K562 (cell line): Measurements from ENCODE around the gene TFEB. TPM values are rescaled to one million over a fixed set of nuclear protein-coding genes. Genes with fewer than 3 reads are reported as not detected.
A peak's percentile ranks its signal among the peaks of the same experiment; 100 is the strongest.

ENCODE experiments used
- ATAC-seq: fragments of 200-7000 bp; cut with Tn5 transposase; 3 replicates; pipeline ENCODE4 v1.9.1; 2020; ENCODE audit warnings: moderate library complexity
- BruUV-seq: library from RNA; stranded (reverse); fragments of 400-500 nt; replicated peaks from 2 replicates; lab custom pipeline; 2021; lab: Mats Ljungman, UMichigan
- CTCF ChIA-PET: fragments of 300-600 bp; formaldehyde crosslinking; extraction: SDS; loops from one replicate; lab custom pipeline; 2021; ENCODE audit warnings: low intra/inter-chr PET ratio; lab: Yijun Ruan, JAX
- POLR2A ChIA-PET: fragments of 300-600, 350-650 bp; sonication (Branson Sonifier 250); formaldehyde crosslinking; extraction: SDS; loops from one replicate; lab custom pipeline; 2021; ENCODE audit warnings: antibody characterized with exemption, inconsistent platforms; lab: Yijun Ruan, JAX
- DNase-seq, 4 experiments: peaks; one replicate each; pipeline versions ENCODE4 v3.0.0 to v3.0.0-alpha.2; 2011 to 2018; ENCODE audit warnings: low spot score in 3 of 4, mixed read lengths in 3 of 4; ENCODE audit errors: extremely low read depth in 1 of 4
- FAIRE-seq: peaks from 2 replicates; lab custom pipeline; 2011; peaks lifted over from hg19 to GRCh38; lab: Jason Lieb, UNC
- H2AFZ ChIP-seq: 2 replicates; pipeline ENCODE4 v1.6.0; 2011; ENCODE audit warnings: low read depth, low read length, control low read depth, inconsistent platforms
- H3K27ac ChIP-seq: fragments of 200-600 bp; 3 replicates; pipeline ENCODE4 v1.8.0; 2011; ENCODE audit warnings: low read depth, mild to moderate bottlenecking, control low read depth, inconsistent platforms, low read length, moderate library complexity, mixed read lengths; ENCODE audit errors: extremely low read depth
- H3K27me3 ChIP-seq, 2 experiments: fragments of 300-600 bp in 1 of 2; 2 replicates in 1 of 2; 3 replicates in 1 of 2; pipeline versions ENCODE4 v1.6.0 to v1.8.0; 2011; ENCODE audit warnings: inconsistent platforms in 2 of 2, low read length in 2 of 2, mild to moderate bottlenecking in 1 of 2, mixed read lengths in 1 of 2, moderate library complexity in 1 of 2; ENCODE audit not compliant: control insufficient read depth in 2 of 2, insufficient read depth in 2 of 2
- H3K36me3 ChIP-seq: fragments of 300-600 bp; 3 replicates; pipeline ENCODE4 v1.8.0; 2011; ENCODE audit warnings: mild to moderate bottlenecking, low read length, inconsistent platforms; ENCODE audit not compliant: control insufficient read depth, insufficient read depth
- H3K4me1 ChIP-seq, 2 experiments: fragments of 200-600 bp in 1 of 2; replicated peaks in 1 of 2; 2 replicates in 1 of 2; 3 replicates in 1 of 2; pipeline versions ENCODE4 v1.5.1 to v1.8.0; 2011; ENCODE audit warnings: inconsistent platforms in 2 of 2, low read length in 2 of 2, mild to moderate bottlenecking in 1 of 2, mixed read lengths in 1 of 2, moderate library complexity in 1 of 2; ENCODE audit not compliant: control insufficient read depth in 2 of 2, insufficient read depth in 2 of 2
- H3K4me2 ChIP-seq: 2 replicates; pipeline ENCODE4 v1.6.1; 2011; ENCODE audit warnings: low read length, control low read depth, inconsistent platforms, mixed read lengths; ENCODE audit not compliant: insufficient read depth
- H3K4me3 ChIP-seq: fragments of 200-600 bp; sonication (generic), shearing (Covaris generic); 2 replicates; pipeline ENCODE4 v1.5.1; 2016; ENCODE audit warnings: control low read depth, inconsistent platforms
- H3K79me2 ChIP-seq: fragments of 200-600 bp; 3 replicates; pipeline ENCODE4 v1.8.0; 2011; ENCODE audit warnings: low read length, inconsistent platforms; ENCODE audit not compliant: control insufficient read depth, insufficient read depth
- H3K9ac ChIP-seq, 2 experiments: 2 replicates each; pipeline versions ENCODE4 v1.6.0 to v1.6.1; 2011; ENCODE audit warnings: low read depth in 2 of 2, low read length in 2 of 2, control low read depth in 1 of 2, inconsistent platforms in 1 of 2, mild to moderate bottlenecking in 1 of 2, mixed read lengths in 1 of 2; ENCODE audit not compliant: insufficient read depth in 1 of 2
- H3K9me1 ChIP-seq: one replicate; pipeline ENCODE4 v1.6.0; 2011; ENCODE audit warnings: inconsistent platforms, mild to moderate bottlenecking, low read length, moderate library complexity; ENCODE audit not compliant: control insufficient read depth, insufficient read depth
- H3K9me3 ChIP-seq: replicated peaks from 2 replicates; pipeline ENCODE4 v1.5.1; 2011; ENCODE audit warnings: low read depth, low read length, inconsistent platforms; ENCODE audit not compliant: control insufficient read depth, insufficient read depth
- H4K20me1 ChIP-seq: replicated peaks from 2 replicates; pipeline ENCODE4 v1.6.1; 2011; ENCODE audit warnings: low read length, inconsistent platforms, mixed read lengths; ENCODE audit not compliant: control insufficient read depth, insufficient read depth
- E2F6 ChIP-seq, 2 experiments: IDR thresholded peaks; 2 replicates each; pipeline ENCODE4 v1.6.1; 2011; ENCODE audit warnings: borderline replicate concordance in 1 of 2, control low read depth in 1 of 2, low read depth in 1 of 2, low read length in 1 of 2, mild to moderate bottlenecking in 1 of 2, mixed read lengths in 1 of 2, moderate library complexity in 1 of 2; ENCODE audit not compliant: insufficient read depth in 1 of 2, insufficient read length in 1 of 2, poor library complexity in 1 of 2, severe bottlenecking in 1 of 2; ENCODE audit errors: extremely low read depth in 1 of 2
- KAT7 ChIP-seq: sonication (generic); formaldehyde crosslinking; IDR thresholded peaks from 2 replicates; pipeline ENCODE4 v1.8.0; 2022; ENCODE audit warnings: missing genetic modification reagents, mild to moderate bottlenecking, borderline replicate concordance
- NCOR1 ChIP-seq: fragments of 450-650 bp; IDR thresholded peaks from 2 replicates; pipeline ENCODE4 v1.6.1; 2016; ENCODE audit warnings: mild to moderate bottlenecking, moderate library complexity
- SIRT6 ChIP-seq: IDR thresholded peaks from one replicate; pipeline ENCODE4 v1.6.1; 2012; ENCODE audit warnings: low read depth, mild to moderate bottlenecking, control low read depth, inconsistent platforms, low read length, moderate library complexity
- ZNF253 ChIP-seq: fragments of 250-450 bp; sonication (Bioruptor Pico); conservative IDR thresholded peaks from 2 replicates; pipeline ENCODE4 v1.6.1; 2021; ENCODE audit warnings: mild to moderate bottlenecking
- WGBS: fragments of 100-300 bp; shearing (Covaris generic); methylation state at CpG from one replicate; pipeline ENCODE4 v1.1.6; 2016; ENCODE audit warnings: low coverage, mixed read lengths; ENCODE audit not compliant: insufficient coverage; ENCODE audit errors: missing lambda C conversion rate; 5-methylcytosine and 5-hydroxymethylcytosine counted together
- in situ Hi-C: fragments of 300-500 bp; cut with MboI; formaldehyde crosslinking; loops from 4 replicates; pipeline ENCODE4 v1.15.0; 2018; ENCODE audit warnings: inconsistent platforms, mixed read lengths
- intact Hi-C: fragments of 100-400 bp; cut with micrococcal nuclease; formaldehyde crosslinking; loops from 2 replicates; pipeline ENCODE4 v1.14.2; 2022
- polyA plus RNA-seq, 8 experiments: library from polyadenylated mRNA; depleted of rRNA in 4 of 8; stranded (reverse) in 5 of 8; unstranded in 3 of 8; fragments of >200 nt; fragmentation: Nextera tagmentation in 2 of 8; fragmentation: Illumina TruSeq in 1 of 8; extraction: Ambion mirVana in 2 of 8; extraction: Trizol in 1 of 8; gene quantifications; 2 replicates each; pipeline versions ENCODE4 v1.2.1 to v1.2.3, GENCODE V29; 2011 to 2014; ENCODE audit warnings: inconsistent platforms in 1 of 8, missing spikeins in 1 of 8
- total RNA-seq, 7 experiments: library from RNA; depleted of rRNA in 6 of 7; stranded (reverse); fragments of >200 nt in 6 of 7; fragmentation: Illumina TruSeq in 2 of 7; extraction: Trizol in 2 of 7; gene quantifications; 2 replicates each; pipeline versions ENCODE4 v1.2.1 to v1.2.3, GENCODE V29; 2011 to 2021; ENCODE audit warnings: low replicate concordance in 1 of 7
- TF ChIP-seq, protein P1 (sequence below): fragments of 450-650 bp; IDR thresholded peaks from 2 replicates; pipeline ENCODE4 v1.7.0; 2016; ENCODE audit warnings: borderline replicate concordance

Gene TFEB
- total and polyA plus RNA-seq, 9 of the 15 experiments (the other 6 are each of a cell fraction or from before 2014, with no cell fraction given): 0.04 to 4.7 (median 2.0) TPM

DNA sequence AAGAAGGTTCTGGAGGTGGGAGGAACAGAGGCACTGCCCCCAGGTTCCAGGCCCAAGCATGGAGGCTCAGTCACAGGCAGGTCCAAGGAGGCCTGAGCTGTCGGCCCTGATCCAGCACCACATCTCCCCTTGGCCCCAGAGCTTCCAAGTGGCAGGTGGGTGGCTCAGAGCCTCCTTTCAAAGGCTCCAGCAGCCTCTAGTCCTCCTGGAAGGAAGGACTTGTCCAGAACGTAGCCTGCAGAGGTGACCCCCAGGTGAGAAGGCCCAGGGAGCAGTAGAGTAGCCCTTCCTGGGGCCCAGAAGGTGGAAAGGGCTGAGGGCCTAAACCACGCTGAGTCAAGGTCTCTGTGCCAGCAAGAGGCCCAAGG, 7.7 kb downstream of the TFEB start:
- H3K36me3 ChIP-seq: no peaks in the 10 kb centered on the region
- H3K27me3 ChIP-seq: peaks cover 0 to 27% of the 10 kb centered on the region in 2 experiments; a peak in 2 of 5 replicates
- ATAC-seq: no peak
- WGBS: 30% methylated on average over 3 of the region's 3 CpGs
- intact Hi-C loops: no loop called here
- POLR2A ChIA-PET: interaction anchor here (0.6 to 1.0 kb wide), 2 partner anchors 10 to 38 kb away, joined by 3 read pairs; no protein-coding TSS in a partner anchor
- no peak overlapping the region for H3K27ac ChIP-seq
- CTCF ChIA-PET: no interaction called here
- peaks cover 16 to 26% of the 10 kb centered on the region in 2 experiments for H3K4me1 ChIP-seq
- no TSS peak for BruUV-seq
- H3K79me2 ChIP-seq: no peaks in the 10 kb centered on the region
- no peaks in the 10 kb centered on the region for H3K9me1 ChIP-seq
- H3K4me2 ChIP-seq: no peak overlapping the region
- FAIRE-seq: no peak
- peak overlapping the region in 1 of 2 experiments; percentile 18; a peak in 1 of 4 replicates for H3K9ac ChIP-seq
- peaks cover 15% of the 10 kb centered on the region; the same call in 1 of the 2 replicates for H4K20me1 ChIP-seq
- no peak overlapping the region for H3K4me3 ChIP-seq
- TF ChIP-seq E2F6 (IDR thresholded peaks at IDR 0.05; ENCODE audit: borderline replicate concordance in 1 of 2, extremely low read depth in 1 of 2, insufficient read depth in 1 of 2, insufficient read length in 1 of 2, low read depth in 1 of 2, low read length in 1 of 2, poor library complexity in 1 of 2, severe bottlenecking in 1 of 2): no peak
- TF ChIP-seq ZNF253 (CRISPR knock-in tag): no peak
- TF ChIP-seq, protein P1, sequence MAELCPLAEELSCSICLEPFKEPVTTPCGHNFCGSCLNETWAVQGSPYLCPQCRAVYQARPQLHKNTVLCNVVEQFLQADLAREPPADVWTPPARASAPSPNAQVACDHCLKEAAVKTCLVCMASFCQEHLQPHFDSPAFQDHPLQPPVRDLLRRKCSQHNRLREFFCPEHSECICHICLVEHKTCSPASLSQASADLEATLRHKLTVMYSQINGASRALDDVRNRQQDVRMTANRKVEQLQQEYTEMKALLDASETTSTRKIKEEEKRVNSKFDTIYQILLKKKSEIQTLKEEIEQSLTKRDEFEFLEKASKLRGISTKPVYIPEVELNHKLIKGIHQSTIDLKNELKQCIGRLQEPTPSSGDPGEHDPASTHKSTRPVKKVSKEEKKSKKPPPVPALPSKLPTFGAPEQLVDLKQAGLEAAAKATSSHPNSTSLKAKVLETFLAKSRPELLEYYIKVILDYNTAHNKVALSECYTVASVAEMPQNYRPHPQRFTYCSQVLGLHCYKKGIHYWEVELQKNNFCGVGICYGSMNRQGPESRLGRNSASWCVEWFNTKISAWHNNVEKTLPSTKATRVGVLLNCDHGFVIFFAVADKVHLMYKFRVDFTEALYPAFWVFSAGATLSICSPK: no peak
- TF ChIP-seq SIRT6: no peak
- no peak for TF ChIP-seq NCOR1
- no peak for TF ChIP-seq KAT7 (CRISPR knock-in tag)
- TF ChIP-seq, all 486 proteins: peak for 0
- Histone ChIP-seq H2AFZ (no peak overlapping the region), H3K9me3 (no peaks in the 10 kb centered on the region)
- no peak for DNase-seq
- in situ Hi-C loops: no loop called here
